Fibroblast of skin of abdomen (primary cell): ENCODE data around the gene KCND3.
"Not testable (repeated sequence)": the region's sequence is repeated elsewhere in the genome, so short reads cannot be mapped to it uniquely, and the experiment has no call there.

Source experiments
- DNase-seq: peaks from one replicate; pipeline ENCODE4 v3.0.0-alpha.2; 2013

The KCND3 gene

DNA sequence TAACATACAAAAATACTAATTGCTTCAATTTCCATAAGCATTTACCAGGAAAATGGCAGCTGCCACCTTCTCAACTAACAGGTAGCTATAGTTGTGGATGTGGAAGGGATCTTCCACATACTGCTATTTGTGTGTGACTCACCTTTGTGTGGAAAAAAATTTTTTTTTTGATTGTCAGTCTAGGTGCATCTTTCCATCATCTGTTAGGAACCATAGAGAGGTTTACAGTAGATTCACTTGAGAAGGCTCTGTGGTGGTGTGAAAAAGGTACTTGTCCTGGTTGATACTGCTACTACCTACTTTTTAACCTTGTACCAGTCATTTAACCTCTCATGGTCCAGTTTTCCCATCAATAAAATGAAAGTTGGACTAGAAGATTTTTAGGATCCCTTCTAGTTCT, 220.8 kb downstream of the KCND3 start:
- DNase-seq, result no peak

DNA sequence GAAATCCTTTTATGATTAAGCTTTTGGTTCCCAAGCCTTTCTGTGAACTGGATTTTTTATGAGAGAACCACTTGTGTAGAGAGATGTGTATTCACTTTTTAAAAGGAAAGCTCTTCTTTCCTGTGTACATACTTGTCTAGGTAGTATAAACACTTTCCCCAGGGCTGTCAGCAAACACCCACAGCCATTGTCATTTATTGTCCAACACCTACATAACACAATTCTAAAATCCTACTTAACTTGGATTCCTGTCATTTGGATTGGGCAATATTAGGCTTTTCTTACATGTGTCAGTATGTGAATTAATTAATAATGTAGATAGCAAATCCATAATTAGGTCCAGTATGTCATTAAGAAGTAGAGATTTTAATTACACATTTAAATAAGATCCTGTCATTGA, 221.4 kb downstream of the KCND3 start:
- DNase-seq, result no peak

DNA sequence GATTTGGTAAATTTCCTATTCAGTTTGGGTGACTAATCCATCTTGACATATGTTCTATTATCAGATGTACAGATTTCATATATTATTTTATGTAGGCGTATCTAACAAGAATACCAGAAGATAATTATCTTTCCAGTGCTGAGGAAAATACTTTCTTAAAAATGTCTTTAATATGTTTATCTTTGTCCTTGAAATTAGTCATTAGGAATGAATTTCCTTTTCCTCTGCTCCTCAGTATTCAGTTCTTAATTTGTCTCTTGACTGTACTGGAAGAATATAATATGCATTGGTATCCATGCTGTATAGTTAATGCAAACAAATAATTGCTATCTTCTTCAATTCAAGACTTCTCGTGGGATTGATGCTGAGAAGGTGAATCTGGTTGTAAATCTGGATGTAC, 227.1 kb downstream of the KCND3 start:
- no peak for DNase-seq

DNA sequence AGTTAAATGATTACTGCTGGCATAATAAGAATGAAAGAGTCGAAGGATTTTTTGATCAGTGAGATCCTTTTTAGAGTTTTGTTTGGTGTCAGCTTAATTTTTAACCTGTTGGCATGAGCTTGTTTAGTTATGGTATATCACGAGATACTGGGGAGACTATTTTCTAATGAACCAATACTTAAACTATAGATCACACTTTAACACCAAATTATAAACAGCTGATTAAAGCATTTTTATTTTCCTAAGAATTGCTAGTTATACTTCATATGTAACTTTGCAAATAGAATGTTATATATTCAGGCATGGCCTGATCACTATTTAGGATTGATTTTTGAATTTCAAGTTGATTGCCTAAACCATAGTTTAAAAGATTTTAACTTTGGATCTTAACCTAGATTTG, 227.8 kb downstream of the KCND3 start:
- DNase-seq, result no peak

DNA sequence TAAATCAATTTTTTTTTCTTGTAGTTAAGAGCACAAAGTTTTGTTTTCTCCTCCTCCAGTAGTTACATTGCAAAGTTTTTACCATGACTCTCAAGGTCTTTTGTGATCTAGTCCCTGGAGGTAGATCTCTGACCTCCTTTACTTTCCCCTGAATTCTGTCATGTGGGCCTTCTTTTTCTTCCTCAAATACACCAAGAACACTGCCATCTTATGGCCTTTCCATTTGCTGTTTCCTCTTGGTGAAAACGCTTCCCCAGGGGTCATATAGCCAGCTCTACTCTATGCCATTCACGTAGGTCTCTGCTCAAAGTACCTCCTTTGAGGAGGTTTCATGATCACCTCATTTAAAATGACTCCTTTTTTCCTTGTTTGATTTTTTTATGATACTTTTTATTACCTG, 231.1 kb downstream of the KCND3 start:
- DNase-seq, result no peak

DNA sequence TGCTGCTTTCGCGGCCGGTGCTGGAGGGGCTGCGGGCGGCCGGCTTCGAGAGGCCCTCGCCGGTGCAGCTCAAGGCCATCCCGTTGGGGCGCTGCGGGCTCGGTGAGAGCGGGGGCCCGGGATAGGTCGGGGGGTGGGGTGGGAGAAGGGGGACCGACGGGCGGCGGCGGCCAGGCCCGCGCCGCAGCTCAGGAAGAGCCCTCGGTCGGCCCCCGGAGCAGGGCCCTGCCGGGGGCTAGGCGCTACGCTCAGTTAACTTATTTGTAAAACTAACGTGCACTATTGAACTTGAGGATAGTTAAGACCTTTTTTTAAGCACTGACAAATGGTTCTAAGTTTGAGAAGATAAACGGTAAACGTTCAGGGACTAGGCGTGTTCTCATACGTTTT, 233.3 kb downstream of the KCND3 start:
- DNase-seq, result no peak

DNA sequence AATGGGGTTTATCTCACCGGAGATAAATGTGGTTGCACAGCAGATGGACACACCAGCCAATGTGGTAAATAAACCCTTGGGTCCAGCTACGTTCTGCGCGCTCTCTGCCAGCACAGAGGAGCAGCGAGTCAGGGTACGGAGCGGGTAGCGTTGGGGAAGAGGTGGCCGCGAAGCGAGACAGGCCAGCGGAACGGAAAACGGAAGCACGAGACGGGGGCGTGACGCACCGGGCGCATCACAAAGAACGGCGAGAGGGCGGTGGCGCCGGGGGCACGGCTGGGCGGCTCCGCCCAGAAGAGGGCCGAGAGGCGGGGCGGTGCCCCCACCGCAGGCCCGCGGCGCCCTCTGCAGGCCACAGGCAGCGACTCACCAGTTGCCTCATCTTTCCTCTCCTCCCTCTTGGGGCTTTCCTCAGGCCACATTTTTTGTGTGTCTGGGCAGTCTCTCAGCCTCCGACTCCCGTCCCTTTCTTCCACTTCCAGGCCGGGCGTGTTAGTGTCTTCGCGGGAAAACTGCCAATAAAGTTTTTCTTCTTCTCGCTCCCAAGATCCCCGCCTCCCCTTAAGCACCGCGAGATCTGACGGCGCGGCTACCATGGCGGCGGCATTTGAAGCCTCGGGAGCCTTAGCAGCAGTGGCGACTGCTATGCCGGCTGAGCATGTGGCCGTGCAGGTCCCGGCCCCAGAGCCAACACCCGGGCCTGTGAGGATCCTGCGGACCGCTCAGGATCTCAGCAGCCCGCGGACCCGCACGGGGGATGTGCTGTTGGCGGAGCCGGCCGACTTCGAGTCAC, 233.9 kb downstream of the KCND3 start, which contains the start of gene DDX20:
DDX20 (plus strand) TSS at position 571 of the 793 bp plus-strand sequence; CDS start at position 595, 24 bp downstream.
- peak; percentile 99 for DNase-seq

DNA sequence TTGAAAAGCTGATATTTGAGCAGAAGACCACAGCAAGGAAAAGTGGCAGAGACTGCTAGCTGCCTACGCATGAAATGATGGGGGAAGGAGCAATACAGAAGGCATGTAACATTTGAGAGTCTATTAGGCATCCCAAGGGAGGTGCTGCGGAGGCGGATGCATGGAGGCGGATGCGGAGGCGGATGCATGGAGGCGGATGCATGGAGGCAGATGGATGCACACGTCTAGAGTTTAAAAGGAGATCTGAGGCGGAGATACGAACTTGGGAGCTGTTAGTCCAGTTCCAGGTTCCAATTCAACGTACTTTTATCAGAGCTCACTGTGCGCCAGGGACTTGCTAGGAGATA, 234.5 kb downstream of the KCND3 start:
- peak; percentile 66 for DNase-seq

DNA sequence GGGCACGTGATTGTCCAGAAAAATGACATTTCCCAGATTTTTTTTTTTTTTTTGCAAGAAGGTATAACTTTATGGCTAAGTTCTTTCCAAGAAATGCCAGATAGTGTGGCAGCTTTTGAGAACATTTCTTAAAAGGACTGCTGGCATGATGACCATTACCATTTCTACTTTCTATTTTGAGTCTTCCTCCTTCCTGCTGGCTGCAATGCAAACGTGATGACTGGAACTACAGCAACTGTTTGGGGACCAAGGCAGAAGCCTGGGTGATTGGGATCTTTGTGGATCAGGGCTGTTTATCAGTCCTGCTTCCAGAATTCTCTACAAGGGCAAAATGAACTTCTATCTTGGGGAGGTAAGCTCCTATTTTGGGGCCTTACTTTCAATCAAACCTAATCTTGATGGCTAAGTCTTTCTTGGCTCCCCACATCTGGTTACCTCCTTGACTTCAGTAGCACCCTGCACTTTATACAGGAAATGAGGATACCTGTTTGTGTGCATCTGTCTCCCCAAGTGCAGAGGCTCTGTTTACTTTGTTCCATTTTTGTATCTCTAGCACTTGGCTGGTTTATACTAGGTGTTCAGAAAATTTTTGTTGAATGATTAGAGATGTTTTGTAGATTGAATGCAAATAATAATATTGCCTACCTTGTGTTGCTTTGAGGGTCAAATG, 237.4 kb downstream of the KCND3 start:
- DNase-seq, result no peak

DNA sequence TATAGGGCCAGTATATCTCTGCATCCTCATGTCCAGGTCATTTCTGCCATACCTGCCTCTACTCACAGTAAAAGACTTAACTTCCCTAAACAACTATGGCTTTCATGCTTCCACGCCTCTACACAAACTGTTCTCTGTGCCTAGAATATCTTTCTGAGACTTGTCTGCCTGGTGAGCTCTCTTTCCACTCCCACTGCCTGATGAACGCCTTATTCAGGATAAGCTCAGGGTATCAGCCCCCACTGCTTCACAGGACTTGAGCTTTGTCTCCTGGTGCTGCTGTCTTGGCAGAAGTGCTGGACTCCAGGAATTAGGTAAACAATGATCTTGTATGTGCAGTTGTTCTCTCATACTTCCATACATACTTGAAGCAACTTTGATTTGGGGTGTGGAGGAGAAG, 238.6 kb downstream of the KCND3 start:
- no peak for DNase-seq

DNA sequence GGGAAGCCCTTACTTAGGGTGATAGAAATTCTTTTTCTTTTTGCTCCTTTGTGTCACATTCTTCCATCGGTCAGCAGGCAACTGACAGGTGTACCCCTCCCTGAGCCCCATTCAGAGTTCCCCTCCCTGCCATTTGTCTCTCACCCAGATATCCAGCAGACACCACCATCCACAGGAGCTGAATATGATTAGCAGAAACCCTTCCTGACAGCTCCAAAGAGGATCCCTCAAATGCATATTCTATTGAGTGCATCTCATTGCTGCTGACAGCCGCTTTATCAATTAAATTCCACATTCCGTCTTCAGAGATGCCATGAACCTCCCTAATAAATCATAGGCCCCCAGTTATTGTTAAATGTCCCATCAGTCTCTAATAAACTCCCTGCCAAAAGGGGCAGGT, 239.8 kb downstream of the KCND3 start:
- DNase-seq, result no peak

DNA sequence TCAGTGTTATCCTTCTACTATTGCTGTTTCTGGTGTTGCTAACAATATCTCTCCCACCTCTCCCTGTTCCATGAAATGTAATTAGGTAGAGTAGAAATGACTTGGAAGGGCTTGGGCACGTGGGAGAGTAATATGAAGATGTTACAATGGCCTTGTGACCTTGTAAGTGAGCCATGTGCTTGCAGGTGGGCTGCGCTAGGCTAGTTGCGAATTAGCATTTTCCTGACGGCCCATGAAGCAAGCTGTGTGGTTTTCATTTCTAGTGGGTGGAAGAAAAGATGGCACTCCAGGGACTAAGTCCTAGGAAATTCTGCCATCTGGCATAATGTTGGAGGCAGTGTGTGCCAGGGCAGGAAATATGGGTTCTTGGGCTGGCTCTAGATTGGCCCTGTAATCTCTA, 241.5 kb downstream of the KCND3 start:
- DNase-seq, result no peak

DNA sequence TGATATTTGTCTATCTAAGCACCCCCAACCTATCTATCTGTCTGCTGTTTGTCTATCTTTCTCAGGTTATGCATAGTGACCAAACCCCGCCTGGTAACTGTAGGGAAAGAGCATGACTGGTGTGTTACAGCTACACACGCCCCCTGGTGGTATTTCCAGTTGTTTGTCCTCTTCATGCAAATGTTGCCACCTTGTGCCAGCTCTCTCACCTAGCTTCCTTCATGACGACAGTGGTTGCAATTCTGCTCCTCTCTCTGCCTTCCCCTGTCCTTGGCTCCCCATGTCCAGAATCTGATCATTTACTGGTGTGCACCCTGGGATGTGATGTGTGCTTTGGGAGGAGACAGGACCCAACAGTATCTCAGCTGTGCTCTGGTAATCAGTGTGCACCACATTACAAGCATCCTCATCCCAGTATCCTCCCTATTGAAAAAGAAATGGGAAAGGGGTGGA, 242.2 kb downstream of the KCND3 start:
- DNase-seq, result peak; percentile 69

DNA sequence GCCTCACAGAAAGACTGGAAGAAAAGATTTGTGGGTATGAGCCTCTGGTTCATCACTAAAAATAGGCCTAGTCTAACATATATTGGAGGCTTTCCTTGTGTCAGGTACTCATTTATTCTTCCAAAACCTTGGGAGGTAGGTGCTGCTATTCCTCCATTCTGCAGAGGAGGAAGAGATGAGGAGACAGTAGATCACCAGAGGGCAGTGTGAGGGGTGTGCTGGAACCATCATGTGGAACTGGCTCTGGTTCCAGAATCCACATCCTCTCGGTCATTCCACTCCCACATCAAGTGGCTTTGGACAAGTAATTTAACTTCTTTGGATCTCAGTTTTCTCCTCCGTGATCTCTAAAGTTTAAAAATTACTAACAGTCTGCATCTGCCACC, 242.9 kb downstream of the KCND3 start:
- no peak for DNase-seq

DNA sequence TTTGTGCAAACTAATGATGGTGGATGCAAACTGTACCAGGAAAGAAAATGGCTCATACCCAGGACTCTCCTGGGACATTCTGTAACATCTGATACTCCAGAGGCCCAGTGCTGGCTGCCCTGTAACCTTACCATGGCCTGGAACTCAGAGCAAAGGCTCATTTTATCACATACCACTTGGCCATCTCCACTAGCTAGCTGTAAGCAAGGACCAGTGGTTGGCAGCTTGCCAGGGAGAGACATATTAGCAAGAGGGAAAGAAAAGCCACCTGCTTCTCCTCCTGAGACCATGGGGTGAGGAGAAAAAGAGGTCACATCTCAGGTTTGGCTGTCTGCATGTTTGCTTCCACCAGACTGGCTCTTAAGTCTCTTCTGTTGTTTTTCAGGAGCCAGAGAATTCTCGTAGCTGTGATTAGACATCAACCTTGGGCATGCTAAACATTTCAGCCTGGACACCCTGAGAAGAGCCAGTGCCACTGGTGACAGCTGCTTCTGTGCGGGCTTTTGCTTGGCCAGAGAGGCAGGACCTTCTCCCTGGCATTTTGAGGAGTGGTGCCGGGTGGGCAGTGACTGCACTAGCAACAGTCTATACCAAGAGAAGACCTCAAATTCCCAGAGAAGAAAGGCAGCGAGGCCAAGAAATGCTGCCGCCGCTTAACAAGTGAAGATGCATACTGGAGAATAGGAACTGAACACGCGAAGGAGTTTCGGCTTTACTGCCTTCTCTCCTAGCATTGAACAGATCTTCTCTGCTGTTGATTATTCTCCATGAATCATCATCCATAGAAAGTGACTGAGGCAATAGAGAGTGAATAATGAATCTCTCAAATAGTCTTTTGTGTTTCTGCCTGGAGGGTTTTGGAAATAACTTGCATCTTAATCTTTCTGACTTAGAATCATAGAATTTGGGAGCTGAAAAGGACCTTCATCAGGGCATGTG, 243.5 kb downstream of the KCND3 start:
- no peak for DNase-seq

DNA sequence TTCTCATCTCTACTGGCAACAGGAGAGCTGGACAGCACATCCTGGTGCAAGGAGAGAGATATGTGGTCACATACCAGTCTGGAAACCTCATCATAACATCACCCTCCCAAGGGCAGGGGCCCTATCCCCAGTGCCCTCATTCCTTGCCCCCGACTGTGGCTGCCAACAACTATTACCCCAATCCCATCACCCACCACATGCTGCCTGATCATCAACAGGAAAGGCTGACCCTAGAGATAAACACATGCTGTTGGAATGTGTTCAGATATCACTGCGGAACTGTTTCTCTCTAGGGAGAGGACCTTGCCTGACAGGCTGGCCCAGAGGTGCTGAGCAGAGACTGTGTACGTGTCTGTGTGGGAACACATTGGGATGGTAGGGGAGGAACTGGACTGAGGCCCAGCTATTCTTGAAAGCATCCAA, 245.8 kb downstream of the KCND3 start:
- peak; percentile 44 for DNase-seq

DNA sequence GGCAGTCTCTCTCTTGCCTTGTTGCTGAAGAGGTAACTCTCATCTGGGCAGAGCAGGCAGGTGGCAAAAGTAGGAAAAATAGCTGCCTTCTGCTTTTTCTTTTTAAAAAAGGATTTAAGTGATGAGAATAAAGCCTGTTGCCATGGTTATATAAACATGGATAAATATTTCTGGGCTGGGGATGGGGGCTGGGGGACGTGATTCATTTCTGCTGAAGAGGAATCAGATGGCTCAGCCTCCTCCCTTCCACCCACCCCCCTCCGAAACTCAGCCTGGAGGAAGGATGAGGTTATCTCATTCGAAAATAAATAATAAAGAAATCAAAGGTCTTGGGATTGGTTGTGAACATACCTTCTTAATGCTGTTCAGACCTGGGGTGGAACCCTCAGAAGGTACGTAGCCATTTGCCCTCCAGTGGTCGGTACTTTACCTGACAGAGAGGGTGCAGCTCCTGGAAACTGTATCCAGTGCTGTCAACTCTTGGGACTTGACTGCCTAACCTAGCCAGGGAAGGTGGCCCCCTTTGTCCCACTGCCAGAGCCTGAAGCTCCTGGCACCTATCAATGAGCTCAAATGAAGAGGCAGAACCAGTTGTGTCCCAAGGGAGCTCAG, 246.4 kb downstream of the KCND3 start:
- peak; percentile 44 for DNase-seq

DNA sequence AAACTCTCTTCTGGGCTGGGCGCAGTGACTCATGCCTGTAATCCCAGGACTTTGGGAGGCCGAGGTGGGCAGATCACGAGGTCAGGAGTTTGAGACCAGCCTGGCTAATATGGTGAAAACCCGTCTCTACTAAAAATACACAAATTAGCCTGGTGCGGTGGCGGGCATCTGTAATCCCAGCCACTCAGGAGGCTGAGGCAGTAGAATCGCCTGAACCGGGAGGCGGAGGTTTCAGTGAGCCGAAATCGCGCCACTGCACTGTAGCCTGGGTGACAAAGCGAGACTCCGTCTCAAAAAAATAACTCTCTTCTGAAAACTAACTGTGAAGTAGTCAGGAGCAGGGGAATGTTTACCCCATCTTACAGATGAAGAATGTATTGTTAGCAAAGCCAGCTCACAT, 247.2 kb downstream of the KCND3 start:
- not testable (repeated sequence) for DNase-seq

DNA sequence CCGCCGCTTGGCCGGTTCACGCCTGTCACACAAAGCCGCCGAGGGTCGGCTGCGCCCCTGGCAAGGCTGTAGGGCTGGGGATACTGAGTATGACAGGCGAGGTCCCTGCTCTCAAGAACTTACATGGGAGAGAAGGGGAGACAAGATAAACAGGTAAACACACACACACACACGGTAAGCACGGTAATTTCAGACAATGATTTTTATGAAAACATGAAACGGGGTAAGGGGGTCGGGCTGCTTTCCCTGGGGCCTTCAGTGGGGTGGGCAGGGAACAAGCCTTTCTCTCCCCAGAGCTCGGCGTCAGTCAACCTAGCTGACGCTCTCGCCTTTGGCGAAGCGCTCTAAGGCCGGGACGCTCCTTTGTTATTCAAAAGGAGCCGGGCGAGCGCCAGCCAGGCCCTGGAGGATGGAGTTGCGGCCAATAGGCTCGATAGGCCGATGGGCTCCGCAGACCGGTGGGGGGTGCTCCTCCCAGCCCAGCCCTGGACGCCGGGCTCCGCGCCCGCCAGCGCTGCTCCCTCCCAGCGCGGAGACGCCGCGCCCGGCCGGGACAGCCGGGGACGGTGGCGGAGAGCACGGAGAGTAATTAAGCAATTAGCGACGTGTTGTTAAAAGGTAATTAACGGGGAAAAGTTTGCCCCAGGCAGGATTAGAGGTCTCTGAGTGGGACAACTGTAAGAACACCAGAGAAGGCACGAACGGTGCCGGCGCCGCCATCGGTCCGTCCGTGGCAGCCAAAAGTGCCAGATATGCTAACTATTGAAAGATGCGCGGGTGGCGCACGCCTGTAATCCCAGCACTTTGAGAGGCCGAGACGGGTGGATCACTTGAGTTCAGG, 249.3 kb downstream of the KCND3 start:
- DNase-seq, result peak; percentile 69

DNA sequence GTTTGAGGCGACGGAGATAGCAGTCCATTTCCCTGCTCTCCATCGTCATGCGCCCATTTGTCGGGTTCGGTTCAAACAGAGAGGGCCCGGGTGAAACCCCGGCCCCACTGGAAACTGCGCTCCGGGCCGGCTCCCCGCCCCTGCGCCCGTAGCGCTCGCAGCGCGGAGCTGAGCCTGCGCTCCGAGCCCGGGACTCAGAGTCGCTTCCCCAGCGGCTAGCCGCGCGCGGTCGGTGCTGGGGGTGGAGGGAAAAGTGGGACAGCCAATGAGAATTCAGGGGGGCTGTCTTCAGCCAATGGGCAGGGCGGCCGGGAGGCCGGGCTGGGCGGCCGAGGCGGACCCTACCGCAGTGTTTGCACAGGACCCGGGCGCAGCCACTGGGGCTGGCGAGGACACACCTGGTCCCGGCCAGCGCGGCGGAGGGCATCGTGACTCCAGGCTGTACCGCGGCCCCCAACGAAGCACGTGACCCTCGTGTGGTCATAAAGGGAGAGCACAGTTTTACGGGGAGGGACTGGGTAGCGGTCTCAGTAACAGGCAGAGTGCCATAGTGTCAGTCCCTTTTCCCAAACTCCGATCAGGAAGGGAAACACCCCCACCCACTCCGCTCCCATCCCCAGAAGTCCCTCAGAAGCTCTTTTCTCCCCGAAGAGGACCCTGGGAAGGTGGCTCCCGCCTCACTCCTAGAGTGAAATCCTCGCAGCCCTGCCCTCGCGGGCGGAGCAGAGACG, 250.1 kb downstream of the KCND3 start, which contains the start of gene INKA2:
INKA2 (minus strand) TSS at position 202 of the 731 bp plus-strand sequence; CDS start at position 49, 153 bp downstream.
- peak; percentile 84 for DNase-seq
